GM19324 (cell line): ENCODE data around the gene CPPED1.

ENCODE experiments used
- ATAC-seq: cut with Tn5 transposase; IDR thresholded peaks from one replicate; pipeline ENCODE4 v1.9.1; 2021; ENCODE audit warnings: mild to moderate bottlenecking, moderate library complexity; ENCODE audit not compliant: unreplicated experiment, low FRiP score

CPPED1 gene

GRCh38 chr16:12613131-12613991, 190.3 kb downstream of the CPPED1 start:
- ATAC-seq: no peak

- ATAC-seq: no peak
These were observed 191.0 kb downstream of the CPPED1 start for GRCh38 chr16:12612598-12613101.

- no peak for ATAC-seq
These were observed 191.6 kb downstream of the CPPED1 start for GRCh38 chr16:12611916-12612597.

GRCh38 chr16:12611006-12611477, 192.6 kb downstream of the CPPED1 start:
- no peak for ATAC-seq

- ATAC-seq: no peak
These were observed 193.6 kb downstream of the CPPED1 start for GRCh38 chr16:12609937-12610699.
